Stimulated activated CD8-positive, alpha-beta memory T cell treated with anti-CD3 and anti-CD28 coated beads, Interleukin-12 subunit alpha, Interleukin-12 subunit beta, amount 100 ng/mL, for 24 hours (primary cell): ENCODE data around the gene ZNF799.
"Not testable (repeated sequence)": the region's sequence is repeated elsewhere in the genome, so short reads cannot be mapped to it uniquely, and the experiment has no call there.

Experiments
- DNase-seq: peaks from one replicate; pipeline ENCODE4 v3.0.0-alpha.2; 2020; ENCODE audit errors: extremely low read depth

ZNF799 gene

DNA sequence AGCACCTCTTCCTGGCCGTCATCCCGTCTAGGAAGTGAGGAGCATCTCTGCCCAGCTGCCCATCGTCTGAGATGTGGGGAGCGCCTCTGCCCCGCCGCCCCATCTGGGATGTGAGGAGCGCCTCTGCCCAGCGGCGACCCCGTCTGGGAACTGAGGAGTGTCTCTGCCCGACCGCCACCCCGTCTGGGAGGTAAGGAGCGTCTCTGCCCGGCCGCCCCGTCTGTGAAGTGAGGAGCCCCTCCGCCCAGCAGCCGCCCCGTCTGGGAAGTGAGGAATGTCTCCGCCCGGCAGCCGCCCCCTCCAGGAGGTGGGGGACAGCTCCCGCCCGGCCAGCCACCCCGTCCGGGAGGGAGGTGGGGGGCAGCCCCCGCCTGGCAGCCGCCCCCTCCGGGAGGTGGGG, 38.8 kb downstream of the ZNF799 start:
- DNase-seq: not testable (repeated sequence)

- DNase-seq: no peak
Observed at GRCh38 chr19:12353375-12353774, 47.7 kb downstream of the ZNF799 start.

DNA sequence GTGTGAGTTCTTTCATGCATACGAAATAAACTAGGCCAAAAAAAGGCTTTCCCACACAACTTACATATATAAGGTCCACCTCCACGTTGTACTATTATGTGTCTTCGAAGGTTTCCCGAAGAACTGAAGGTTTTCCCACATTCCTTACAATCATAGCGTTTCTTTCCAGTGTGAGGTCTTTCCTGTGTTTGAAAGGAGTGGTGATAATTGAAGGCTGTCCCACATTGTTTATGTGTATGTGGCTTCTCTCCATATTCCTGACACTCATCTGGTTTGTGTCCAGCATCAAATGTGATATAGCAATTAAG, 50.2 kb downstream of the ZNF799 start:
- DNase-seq: no peak

DNA sequence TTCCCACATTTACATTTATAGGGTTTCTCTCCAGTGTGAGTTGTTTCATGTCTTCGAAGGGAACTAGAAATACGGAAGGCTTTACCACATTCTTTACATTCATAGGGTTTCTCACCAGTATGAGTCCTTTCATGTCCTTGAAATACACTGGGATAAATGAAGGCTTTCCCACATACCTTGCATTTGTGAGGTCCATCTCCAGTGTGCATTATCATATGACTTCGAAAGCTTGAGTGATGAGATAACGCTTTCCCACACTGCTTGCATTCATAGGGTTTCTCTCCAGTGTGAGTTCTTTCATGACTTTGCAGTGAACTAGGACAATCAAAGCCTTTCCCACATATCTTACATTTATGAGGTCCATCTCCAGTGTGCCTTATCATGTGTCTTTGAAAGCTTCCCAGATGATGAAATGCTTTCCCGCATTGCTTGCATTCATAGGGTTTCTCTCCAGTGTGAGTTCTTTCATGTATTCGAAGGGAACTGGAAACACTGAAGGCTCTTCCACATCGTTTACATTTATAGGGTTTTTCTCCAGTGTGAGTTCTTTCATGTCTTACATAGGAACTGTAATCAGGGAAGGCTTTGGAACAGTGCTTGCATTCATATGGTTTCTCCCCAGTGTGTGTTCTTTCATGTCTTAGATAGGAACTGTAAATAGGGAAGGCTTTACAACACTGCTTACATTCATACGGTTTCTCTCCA, 50.7 kb downstream of the ZNF799 start:
- DNase-seq: no peak

- no peak for DNase-seq
Observed at GRCh38 chr19:12346896-12347295, 54.2 kb downstream of the ZNF799 start.

- DNase-seq: no peak
Observed at GRCh38 chr19:12345197-12345596, 55.9 kb downstream of the ZNF799 start.
